Left lobe of liver (tissue), 2 donors: Measurements from ENCODE around the gene CPA4. TPM values are rescaled to one million over a fixed set of nuclear protein-coding genes. Genes with fewer than 3 reads are reported as not detected.

Experiments used
- ATAC-seq: fragments of 200-7000 bp; cut with Tn5 transposase; one replicate; pipeline ENCODE4 v1.9.1; 2020; ENCODE audit warnings: mild to moderate bottlenecking, moderate library complexity
- DNase-seq: peaks from one replicate; pipeline ENCODE4 v3.0.0-alpha.2; 2020; ENCODE audit warnings: low spot score
- total RNA-seq: library from RNA; stranded (reverse); gene quantifications from one replicate; pipeline ENCODE4 v1.2.1, GENCODE V29; 2021
- donor health status: DM: no; HTN: no; CAD: no; lungs with moderate emphysema.
- donor health status: DM: no; HTN: yes; CAD: no.

The CPA4 gene
- total RNA-seq, 1 donor from 2014 or later = not detected

- DNase-seq = no peak
- ATAC-seq = no peak
These were observed 70.3 kb downstream of the CPA4 start for GRCh38 chr7:130363026-130363847.

GRCh38 chr7:130364451-130364850 lies 71.5 kb downstream of the CPA4 start:
- ATAC-seq (no peak), DNase-seq (no peak)

GRCh38 chr7:130365088-130365487 lies 72.1 kb downstream of the CPA4 start:
- ATAC-seq = no peak
- no peak for DNase-seq

- ATAC-seq (no peak), DNase-seq (no peak)
These were observed 72.8 kb downstream of the CPA4 start for GRCh38 chr7:130365511-130366441.

GRCh38 chr7:130366564-130366963 lies 73.6 kb downstream of the CPA4 start:
- DNase-seq (no peak), ATAC-seq (no peak)

GRCh38 chr7:130367088-130367755 lies 74.3 kb downstream of the CPA4 start:
- DNase-seq = no peak
- ATAC-seq = no peak

GRCh38 chr7:130367836-130368746 lies 75.1 kb downstream of the CPA4 start:
- no peak for DNase-seq

GRCh38 chr7:130369110-130369711 lies 76.2 kb downstream of the CPA4 start:
- DNase-seq = no peak
- peak; percentile 66 for ATAC-seq

More at GRCh38 chr7:130367836-130368746, 75.1 kb downstream of the CPA4 start:
- ATAC-seq = no peak

- no peak for DNase-seq
- ATAC-seq = no peak
These were observed 77.0 kb downstream of the CPA4 start for GRCh38 chr7:130369831-130370550.

- ATAC-seq (no peak), DNase-seq (no peak)
These were observed 78.1 kb downstream of the CPA4 start for GRCh38 chr7:130371046-130371445.

- no peak for ATAC-seq
- DNase-seq = no peak
These were observed 79.6 kb downstream of the CPA4 start for GRCh38 chr7:130372402-130373165.

Other genes with a start within 250 kb of the CPA4 start
- gene ZC3HC1, start 241.8 kb upstream of the CPA4 start, total RNA-seq = 9.0 TPM
- 35.3 TPM for gene KLHDC10, start 222.6 kb upstream of the CPA4 start, total RNA-seq
- 7.5 TPM for gene TMEM209, start 87.8 kb upstream of the CPA4 start, total RNA-seq
- not detected for gene SSMEM1, start 85.3 kb upstream of the CPA4 start, total RNA-seq
- gene CPA2, start 26.3 kb upstream of the CPA4 start, total RNA-seq = 1.9 TPM
- not detected for gene CPA5, start 51.7 kb downstream of the CPA4 start, total RNA-seq
- gene CPA1, start 87.3 kb downstream of the CPA4 start, total RNA-seq = 16.8 TPM
- gene CEP41, start 147.9 kb downstream of the CPA4 start, total RNA-seq = 3.5 TPM
- gene MEST, start 198.9 kb downstream of the CPA4 start, total RNA-seq = 44.4 TPM